GM18502 (cell line): ENCODE data around the gene SPECC1L.
"Not testable (repeated sequence)": the region's sequence is repeated elsewhere in the genome, so short reads cannot be mapped to it uniquely, and the experiment has no call there.

ENCODE experiments used
- ATAC-seq: cut with Tn5 transposase; IDR thresholded peaks from one replicate; pipeline ENCODE4 v1.9.1; 2021; ENCODE audit warnings: mild to moderate bottlenecking; ENCODE audit not compliant: unreplicated experiment, poor library complexity

The SPECC1L gene

GRCh38 chr22:24245584-24246561 is 24.8 kb upstream of the SPECC1L start:
- ATAC-seq, result not testable (repeated sequence)

DNA sequence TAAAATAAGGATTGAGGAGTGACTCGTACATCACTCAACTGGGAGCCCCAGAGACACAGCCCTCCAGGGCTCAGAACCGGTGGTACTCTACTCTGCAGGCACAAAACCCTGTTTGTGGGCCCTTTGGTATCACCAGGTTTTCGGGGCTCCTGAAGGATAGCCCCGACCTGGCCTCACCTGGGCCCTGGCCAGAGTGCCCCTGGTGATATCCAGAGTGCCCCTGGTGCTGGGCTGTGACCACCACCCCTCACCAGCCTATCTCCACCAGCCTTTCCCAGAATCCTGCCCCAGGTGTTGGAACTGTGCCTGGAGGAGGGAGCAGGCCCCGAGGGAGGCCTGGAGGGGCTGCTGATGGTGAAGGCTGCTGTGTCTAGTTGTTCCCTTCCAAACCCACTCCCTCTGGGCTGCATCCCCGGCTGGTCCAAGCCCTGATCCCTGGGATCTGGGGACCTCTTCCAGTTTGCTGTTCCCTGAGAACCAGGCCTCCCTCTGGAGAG is 23.6 kb upstream of the SPECC1L start:
- no peak for ATAC-seq

- no peak for ATAC-seq
Measured at GRCh38 chr22:24247564-24248344, 22.9 kb upstream of the SPECC1L start.

DNA sequence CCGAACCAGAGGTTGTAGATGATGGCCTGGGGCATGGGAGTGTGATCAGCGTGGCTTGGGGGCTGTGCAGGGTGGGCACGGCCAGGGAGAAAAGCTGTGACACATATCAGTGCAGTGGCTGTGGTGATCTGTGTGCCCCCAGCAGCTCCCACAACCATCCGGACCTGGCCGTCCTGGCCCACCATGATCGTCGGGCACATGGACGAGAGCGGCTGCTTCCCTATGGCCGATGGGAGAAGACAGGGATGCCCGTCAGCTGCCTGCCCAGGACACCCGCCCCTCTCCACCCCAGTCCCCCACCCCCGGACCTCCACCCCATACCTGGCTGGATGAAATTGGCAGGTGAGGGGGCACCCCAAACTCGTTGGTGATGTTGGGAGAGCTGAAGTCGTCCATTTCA is 22.0 kb upstream of the SPECC1L start:
- ATAC-seq, result not testable (repeated sequence)

- not testable (repeated sequence) for ATAC-seq
Measured at GRCh38 chr22:24249413-24249812, 21.2 kb upstream of the SPECC1L start.

DNA sequence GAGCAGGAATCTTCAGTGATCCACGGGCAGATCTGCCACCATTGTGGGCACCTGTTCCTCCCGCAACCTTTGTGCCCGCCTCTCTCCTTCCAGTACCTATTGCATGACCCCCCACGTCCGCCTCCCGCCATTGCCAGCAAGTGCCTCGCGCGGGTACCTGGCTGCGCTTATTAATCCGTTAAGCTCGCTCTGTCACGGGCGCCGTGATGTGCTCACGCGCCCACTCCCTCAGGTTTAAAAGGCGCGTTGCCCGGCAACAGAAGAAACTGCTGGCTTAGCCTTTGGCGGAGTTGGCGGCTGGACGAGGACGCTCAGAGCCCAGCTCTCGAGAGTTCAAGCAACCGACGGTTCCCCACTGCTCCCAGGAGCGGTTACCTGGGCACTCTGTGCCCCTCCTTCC is 19.3 kb upstream of the SPECC1L start:
- not testable (repeated sequence) for ATAC-seq

- ATAC-seq, result not testable (repeated sequence)
Measured at GRCh38 chr22:24253126-24253525, 17.5 kb upstream of the SPECC1L start.

GRCh38 chr22:24256136-24256535 is 14.5 kb upstream of the SPECC1L start:
- not testable (repeated sequence) for ATAC-seq

- not testable (repeated sequence) for ATAC-seq
Measured at GRCh38 chr22:24256736-24257135, 13.9 kb upstream of the SPECC1L start.

DNA sequence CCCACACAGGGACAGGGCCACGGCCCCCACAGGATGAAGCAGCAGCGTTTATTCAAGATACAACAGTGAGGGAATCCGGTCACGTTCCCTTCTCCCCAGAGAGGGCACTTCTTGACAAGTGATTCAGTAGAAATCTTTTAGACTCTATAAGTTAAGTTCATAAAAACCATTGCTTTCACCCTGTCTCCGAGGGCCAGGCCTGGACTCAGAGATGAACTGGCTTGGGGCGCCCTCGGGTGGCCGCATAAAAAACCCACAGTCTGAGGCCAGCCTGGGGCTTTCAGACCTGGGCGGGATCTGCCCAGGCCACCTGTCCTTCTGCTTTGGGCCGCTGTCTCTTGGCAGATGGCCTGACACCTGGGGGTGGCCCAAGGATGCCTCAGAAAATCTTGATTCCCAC is 11.2 kb upstream of the SPECC1L start:
- not testable (repeated sequence) for ATAC-seq

DNA sequence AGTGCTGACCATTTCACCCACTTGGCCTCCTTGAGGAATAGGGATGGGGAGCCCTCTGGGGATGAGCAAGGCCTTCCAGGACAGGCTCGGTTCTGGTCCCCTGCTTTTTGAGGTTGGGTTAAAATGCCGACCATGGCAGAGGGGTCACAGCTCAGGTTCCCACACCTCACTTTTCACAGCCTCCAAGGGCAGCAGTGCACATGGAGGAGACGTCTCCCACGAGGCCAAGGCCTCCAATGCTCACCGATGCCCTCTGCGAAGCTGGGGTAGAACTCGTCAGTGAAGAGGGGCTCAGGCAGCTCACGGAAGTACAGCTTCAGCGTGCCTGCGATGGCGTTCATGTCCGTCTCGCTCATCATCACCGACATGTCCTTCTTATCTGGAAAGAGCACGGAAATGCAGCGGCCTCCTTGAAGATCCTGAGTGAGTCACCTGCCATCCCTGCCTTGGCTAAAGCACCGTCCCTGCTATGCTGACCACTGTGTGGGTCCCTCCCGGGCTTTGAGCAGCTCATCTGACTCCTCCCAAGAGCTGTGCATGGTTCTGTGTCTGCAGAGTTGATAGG is 8.4 kb upstream of the SPECC1L start:
- not testable (repeated sequence) for ATAC-seq

DNA sequence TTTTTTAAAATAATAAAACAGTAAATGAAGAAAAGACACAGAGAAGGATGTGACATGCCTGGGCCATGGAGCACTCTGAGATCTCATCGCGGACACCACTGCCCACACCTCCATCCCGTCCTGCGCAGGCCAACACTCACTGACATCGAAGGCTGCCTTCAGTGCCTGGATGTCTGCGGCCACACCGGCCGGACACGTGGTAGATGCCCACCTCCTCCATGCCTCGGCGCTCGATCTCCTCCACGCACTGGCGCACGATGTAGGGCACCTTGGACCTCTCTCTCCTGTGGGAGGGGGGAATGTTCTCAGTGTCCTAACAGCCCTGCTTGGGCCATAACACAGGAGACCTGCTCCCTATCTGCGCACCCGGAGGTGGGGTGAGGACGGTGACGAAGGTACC is 7.2 kb upstream of the SPECC1L start:
- not testable (repeated sequence) for ATAC-seq

DNA sequence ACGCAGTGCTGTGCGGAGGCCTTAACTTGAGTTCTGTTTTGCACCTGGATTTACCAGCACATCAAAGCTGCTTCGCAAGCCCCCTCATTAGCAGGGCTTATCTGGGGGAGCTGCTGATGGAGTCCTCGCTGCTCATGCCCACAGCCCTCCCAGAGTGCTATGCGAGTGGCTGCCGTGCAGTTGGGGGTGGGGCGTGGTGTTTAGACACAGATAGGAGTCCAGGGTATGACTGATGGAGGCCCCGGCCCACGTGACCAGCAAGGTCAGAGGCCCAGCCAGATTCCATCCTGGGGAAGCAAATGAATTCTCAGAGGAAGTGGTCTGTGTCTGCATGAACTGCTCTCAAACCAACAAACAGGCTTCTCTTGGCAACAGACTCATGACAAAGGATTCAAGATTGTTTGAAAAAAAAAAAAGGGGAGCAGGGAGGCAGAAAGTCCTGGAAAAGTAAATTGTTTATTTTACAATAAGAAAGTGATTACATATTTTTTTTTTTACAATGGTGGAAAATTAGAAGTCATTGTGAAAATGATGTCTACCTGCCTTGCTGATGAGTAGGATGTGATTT is 6.2 kb upstream of the SPECC1L start:
- ATAC-seq, result not testable (repeated sequence)

DNA sequence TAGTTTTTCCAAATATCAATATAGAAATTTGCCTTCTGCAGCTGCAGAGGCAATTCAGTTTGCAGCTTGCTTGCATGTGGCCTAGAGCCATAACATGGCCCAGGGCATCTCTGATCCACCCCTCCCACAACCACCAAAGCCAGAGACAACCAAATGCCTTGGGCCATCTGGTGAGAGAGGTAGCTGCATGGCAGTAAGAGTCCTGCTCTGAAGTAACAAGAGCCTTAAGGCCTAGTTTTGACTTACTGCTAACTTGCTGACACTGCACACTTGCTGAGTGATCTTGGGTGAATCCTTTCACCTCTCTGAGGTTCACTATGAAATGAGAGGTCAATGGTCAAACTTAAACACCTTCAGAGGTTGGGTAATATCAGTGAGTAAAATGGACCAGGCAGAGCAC is 4.9 kb upstream of the SPECC1L start:
- no peak for ATAC-seq

DNA sequence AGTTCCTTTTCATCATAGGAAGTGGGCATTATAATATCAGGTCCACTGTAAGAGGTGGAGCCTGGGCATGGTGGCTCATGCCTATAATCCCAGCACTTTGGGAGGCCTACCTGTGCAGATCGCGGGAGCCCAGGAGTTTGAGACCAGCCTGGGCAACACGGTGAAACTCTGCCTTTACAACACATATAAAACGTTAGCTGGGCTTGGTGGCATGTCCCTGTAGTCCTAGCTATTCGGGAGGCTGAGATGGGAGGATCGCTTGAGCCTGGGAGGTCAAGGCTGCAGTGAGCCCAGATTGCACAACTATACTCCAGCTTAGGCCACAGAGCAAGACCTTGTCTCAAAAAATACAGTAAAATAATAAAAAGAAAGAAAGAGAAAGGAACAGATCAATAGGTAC is 4.1 kb upstream of the SPECC1L start:
- not testable (repeated sequence) for ATAC-seq

DNA sequence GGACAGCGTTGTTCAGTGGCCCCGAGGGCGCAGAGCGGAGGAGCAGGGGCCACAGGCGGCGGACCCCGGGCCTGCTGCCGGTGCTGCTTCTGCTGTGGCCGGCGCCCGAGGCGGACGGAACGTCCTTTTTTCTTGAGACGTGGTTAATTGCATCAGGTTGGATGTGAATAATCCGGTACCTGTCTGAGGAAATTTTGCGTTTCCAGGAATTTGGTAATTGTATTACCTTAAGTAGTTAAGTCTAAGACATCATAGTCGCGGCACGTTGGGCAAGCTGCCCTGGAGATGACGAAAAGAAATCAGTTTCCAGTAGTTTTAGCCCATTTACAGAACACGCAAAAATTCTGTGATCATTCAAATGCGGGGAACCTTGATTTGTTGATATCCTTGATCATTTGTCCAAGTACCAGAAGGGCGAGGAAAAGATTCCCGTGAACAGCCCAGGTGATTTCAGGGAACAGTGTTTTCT is 789 bp downstream of the SPECC1L start:
- ATAC-seq, result no peak

DNA sequence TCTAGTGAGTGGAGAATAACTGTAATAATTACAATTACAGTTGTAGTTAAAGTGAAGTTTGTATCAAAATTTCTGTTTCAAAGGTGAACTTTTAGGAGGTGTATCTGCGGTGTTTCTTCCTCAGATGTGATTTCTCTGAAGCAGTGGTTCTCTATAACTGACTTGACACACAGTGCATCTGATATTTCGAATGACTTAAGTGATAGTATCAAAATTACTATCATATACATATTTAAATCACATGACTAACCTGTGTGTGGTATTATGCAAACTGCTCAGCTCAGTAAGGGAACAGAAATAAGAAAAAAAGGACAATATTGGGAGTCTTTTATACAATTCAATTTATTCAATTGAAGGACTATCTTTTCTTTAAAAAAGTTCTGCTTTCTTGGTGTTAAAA is 2.4 kb downstream of the SPECC1L start:
- not testable (repeated sequence) for ATAC-seq

DNA sequence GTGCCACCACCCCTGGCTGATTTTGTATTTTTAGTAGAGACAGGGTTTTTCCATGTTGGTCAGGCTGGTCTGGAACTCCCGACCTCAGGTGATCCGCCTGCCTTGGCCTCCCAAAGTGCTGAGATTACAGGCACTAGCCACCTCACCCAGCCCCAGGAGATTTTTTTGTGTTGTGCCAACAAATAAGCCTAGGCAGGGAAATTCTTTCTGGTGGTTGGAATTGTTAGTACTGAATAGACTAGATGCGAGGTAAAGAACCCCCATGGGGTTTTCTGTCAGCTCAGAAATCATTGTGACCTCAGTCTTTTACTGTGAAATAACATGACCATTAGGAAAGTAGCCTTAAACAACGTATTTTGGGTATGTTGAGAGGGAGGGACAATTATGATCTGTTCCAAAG is 3.3 kb downstream of the SPECC1L start:
- ATAC-seq, result not testable (repeated sequence)

GRCh38 chr22:24274696-24275405 is 4.2 kb downstream of the SPECC1L start:
- not testable (repeated sequence) for ATAC-seq
